ENCODE measurements around the gene TMEM254. TPM values are rescaled to one million over a fixed set of nuclear protein-coding genes. Genes with fewer than 3 reads are reported as not detected.

TMEM254 gene
- total and polyA plus RNA-seq, 9 donors, result 9.3 to 55.7 (median 12.0) TPM

DNA sequence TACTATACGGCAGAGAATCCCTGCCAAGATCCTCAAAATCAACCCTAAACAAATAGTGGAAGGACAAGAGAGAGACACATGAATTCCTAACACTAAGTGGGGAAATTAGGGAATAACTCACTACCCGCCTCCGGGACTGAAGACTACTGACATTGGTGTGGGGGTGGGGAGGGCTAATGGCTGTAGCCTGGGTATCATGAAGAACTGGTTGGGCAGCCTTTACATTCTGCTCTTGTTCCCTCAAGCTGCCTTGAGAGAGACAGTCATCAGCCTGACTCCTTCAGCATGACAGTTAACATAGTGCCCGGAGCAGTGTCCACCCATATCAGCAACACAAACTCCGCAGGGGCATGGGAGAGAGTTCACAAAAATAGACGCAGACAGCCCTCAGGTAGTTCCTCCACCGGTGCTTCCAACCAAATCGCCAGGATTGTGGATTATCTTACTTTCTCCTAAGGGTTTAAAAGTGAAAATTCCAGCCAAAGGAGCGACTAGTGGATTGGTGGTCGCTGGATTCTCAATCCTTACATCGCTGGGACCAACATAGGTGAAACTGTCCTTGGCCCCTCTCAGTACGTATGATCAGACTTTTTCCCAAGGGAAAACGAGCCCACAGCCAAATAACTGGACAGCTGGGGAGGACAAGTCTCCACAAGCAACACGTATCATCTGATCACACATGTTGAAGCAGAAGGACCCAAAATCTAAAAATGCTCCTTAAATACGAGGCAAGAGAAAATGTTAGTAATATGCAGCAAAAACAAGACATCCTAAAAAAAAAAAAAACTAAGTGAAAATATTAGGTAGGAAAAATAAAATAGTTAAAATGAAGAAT lies 22.6 kb downstream of the TMEM254 start:
- TF ChIP-seq EP300 (IDR thresholded peaks at IDR 0.05) (no peak), POLR2A (IDR thresholded peaks at IDR 0.05) (no peak)
- TF ChIP-seq, protein P1, sequence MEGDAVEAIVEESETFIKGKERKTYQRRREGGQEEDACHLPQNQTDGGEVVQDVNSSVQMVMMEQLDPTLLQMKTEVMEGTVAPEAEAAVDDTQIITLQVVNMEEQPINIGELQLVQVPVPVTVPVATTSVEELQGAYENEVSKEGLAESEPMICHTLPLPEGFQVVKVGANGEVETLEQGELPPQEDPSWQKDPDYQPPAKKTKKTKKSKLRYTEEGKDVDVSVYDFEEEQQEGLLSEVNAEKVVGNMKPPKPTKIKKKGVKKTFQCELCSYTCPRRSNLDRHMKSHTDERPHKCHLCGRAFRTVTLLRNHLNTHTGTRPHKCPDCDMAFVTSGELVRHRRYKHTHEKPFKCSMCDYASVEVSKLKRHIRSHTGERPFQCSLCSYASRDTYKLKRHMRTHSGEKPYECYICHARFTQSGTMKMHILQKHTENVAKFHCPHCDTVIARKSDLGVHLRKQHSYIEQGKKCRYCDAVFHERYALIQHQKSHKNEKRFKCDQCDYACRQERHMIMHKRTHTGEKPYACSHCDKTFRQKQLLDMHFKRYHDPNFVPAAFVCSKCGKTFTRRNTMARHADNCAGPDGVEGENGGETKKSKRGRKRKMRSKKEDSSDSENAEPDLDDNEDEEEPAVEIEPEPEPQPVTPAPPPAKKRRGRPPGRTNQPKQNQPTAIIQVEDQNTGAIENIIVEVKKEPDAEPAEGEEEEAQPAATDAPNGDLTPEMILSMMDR (IDR thresholded peaks at IDR 0.05), result no peak
- H3K36me3 ChIP-seq, result no peaks in the 10 kb centered on the region
- no peak overlapping the region for H3K27ac ChIP-seq
- H3K4me3 ChIP-seq, result no peak overlapping the region
- intact Hi-C loops (cut with DNase I), result no loop called here
- peaks cover 7% of the 10 kb centered on the region for H3K4me1 ChIP-seq (ENCODE audit: insufficient read depth)
- 82 to 85% (median 84%) methylated on average over 15 of the region's 15 CpGs for WGBS, 3 donors
- no peaks in the 10 kb centered on the region for H3K9me3 ChIP-seq
- DNase-seq, result no peak
- H3K27me3 ChIP-seq, result no peaks in the 10 kb centered on the region

DNA sequence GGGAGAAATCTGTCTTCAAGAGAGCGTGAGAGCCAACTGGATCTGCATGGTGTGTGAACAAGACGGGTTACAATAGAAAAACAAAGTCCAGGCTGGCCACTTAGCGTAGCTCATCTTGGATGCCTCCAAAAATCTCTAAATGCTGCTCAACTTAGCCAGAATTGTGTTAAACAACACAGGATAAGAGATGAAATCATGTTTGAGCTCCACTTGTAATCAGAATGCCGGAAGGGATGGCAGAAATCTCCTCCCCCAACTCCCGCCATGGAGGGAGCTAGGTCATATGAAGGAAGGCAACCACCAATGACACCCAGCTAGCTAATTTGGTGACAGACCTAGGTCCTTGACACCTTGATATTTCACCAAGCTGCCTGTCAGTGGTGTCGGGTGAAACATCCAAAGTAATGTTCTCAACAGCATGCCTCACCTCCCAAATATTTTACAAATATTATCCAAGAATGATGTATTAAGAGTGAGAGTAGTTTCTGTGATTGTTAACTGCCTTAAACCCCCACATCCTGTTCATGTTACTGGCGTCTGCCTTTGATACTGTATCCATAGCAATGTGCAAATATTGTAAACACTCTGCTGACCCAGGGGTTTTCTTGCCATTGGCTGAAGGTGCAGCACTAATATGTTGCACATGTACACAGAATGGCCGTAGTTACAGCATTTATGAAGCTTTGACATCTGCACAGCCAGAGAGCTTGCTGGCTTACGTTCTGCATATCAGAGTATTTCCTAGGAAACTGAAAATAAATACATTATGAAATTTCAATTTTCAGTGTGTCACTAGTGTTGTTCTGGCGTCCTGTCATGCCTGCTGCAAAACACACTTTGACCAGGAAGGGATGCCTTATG lies 25.8 kb downstream of the TMEM254 start:
- H3K27me3 ChIP-seq, result no peaks in the 10 kb centered on the region
- peak overlapping the region in 1 of 2 donors; percentile 42 for H3K27ac ChIP-seq
- intact Hi-C loops (cut with DNase I), result no loop called here
- no peaks in the 10 kb centered on the region for H3K9me3 ChIP-seq
- H3K4me1 ChIP-seq (ENCODE audit: insufficient read depth), result peaks cover 7% of the 10 kb centered on the region
- TF ChIP-seq POLR2A (IDR thresholded peaks at IDR 0.05), result no peak
- TF ChIP-seq, protein P1 (IDR thresholded peaks at IDR 0.05), result no peak
- no peak for TF ChIP-seq EP300 (IDR thresholded peaks at IDR 0.05)
- peak in 1 of 5 donors; percentile 44 for DNase-seq
- H3K4me3 ChIP-seq, result no peak overlapping the region
- H3K36me3 ChIP-seq, result no peaks in the 10 kb centered on the region
- WGBS, 3 donors, result 12 to 15% (median 13%) methylated on average over 10 of the region's 10 CpGs

DNA sequence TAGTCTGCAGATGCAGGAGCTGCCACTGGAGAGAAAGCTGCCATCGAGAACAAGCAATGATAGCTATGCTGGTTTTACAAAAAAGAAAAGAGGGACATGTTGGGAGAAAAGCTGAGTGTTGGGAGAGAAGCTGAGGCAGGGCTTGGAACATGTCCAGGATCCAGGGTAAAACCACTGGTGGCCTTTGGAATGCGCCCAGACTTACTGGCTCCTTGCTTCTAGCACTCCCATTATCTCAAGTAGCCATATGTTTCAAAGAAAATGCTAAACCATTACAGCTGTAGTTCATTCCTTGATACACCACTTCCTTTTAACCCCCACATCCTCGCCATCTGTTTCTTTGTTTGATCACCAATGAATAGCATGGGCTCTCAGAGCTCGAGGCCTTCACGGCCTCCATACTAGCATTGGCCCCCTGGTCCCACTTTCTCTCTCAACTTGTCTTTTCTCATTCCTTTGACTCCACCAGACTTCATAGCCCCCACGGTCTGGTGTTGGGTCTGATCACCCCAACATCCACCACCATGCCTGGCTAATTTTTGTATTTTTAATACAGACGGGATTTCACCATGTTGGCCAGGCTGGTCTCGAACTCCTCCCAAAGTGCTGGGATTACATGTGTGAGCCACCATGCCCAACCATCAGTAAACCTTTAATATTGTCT lies 30.2 kb downstream of the TMEM254 start:
- Histone ChIP-seq H3K27me3 (no peaks in the 10 kb centered on the region), H3K4me3 (no peak overlapping the region), H3K9me3 (no peaks in the 10 kb centered on the region), H3K4me1 (ENCODE audit: insufficient read depth) (peaks cover 10% of the 10 kb centered on the region), H3K36me3 (no peaks in the 10 kb centered on the region), H3K27ac (no peak overlapping the region)
- intact Hi-C loops (cut with DNase I), result no loop called here
- TF ChIP-seq EP300 (IDR thresholded peaks at IDR 0.05) (no peak), POLR2A (IDR thresholded peaks at IDR 0.05) (no peak)
- TF ChIP-seq, protein P1 (IDR thresholded peaks at IDR 0.05), result no peak
- DNase-seq, result no peak
- WGBS, 3 donors, result 92 to 93% (median 93%) methylated on average over 8 of the region's 8 CpGs

- no peak overlapping the region for H3K4me3 ChIP-seq
- H3K27ac ChIP-seq, result peak overlapping the region in 1 of 2 donors; percentile 28
- no peaks in the 10 kb centered on the region for H3K36me3 ChIP-seq
- H3K4me1 ChIP-seq (ENCODE audit: insufficient read depth), result peaks cover 3% of the 10 kb centered on the region
- H3K9me3 ChIP-seq, result no peaks in the 10 kb centered on the region
- no peaks in the 10 kb centered on the region for H3K27me3 ChIP-seq
- WGBS, 3 donors, result 74 to 88% (median 80%) methylated on average over 1 of the region's 1 CpG
- intact Hi-C loops (cut with DNase I), result no loop called here
- TF ChIP-seq EP300 (IDR thresholded peaks at IDR 0.05) (no peak), POLR2A (IDR thresholded peaks at IDR 0.05) (no peak)
- TF ChIP-seq, protein P1 (IDR thresholded peaks at IDR 0.05), result no peak
- no peak for DNase-seq
Measured at GRCh38 chr10:80110986-80111385, 32.5 kb downstream of the TMEM254 start.
